Neural cell (in vitro differentiated cells): ENCODE results near the gene GNG12. TPM values are rescaled to one million over a fixed set of nuclear protein-coding genes. Genes with fewer than 3 reads are reported as not detected.

ENCODE experiments used
- H2AFZ ChIP-seq: fragments of 200-600, 300-800 bp; sonication (generic), shearing (Covaris generic); 2 replicates; pipeline ENCODE4 v1.6.0; 2014; ENCODE audit warnings: low read depth, mild to moderate bottlenecking, antibody characterized with exemption, low read length, moderate library complexity
- H3F3A ChIP-seq: fragments of 200-600 bp; shearing (Covaris generic); 2 replicates; pipeline ENCODE4 v1.6.1; 2016; ENCODE audit warnings: mild to moderate bottlenecking, moderate library complexity, mixed read lengths, antibody characterized with exemption, low read length; ENCODE audit not compliant: insufficient read depth, poor library complexity, severe bottlenecking
- H3K27ac ChIP-seq: fragments of 200-600, 300-800 bp; sonication (generic), shearing (Covaris generic); 2 replicates; pipeline ENCODE4 v1.5.1; 2014; ENCODE audit warnings: mild to moderate bottlenecking, low read length, moderate library complexity
- H3K27me3 ChIP-seq: fragments of 300-800, 200-600 bp; sonication (generic), shearing (Covaris generic); 2 replicates; pipeline ENCODE4 v1.6.0; 2014; ENCODE audit warnings: mild to moderate bottlenecking, low read depth, low read length, moderate library complexity; ENCODE audit not compliant: insufficient read depth
- H3K36me3 ChIP-seq: fragments of 300-800, 200-600 bp; sonication (generic), shearing (Covaris generic); 2 replicates; pipeline ENCODE4 v1.5.1; 2014; ENCODE audit warnings: mild to moderate bottlenecking, antibody characterized with exemption, low read length, moderate library complexity; ENCODE audit not compliant: insufficient read depth
- H3K4me2 ChIP-seq: fragments of 300-800, 200-600 bp; sonication (generic), shearing (Covaris generic); 2 replicates; pipeline ENCODE4 v1.6.0; 2014; ENCODE audit warnings: mild to moderate bottlenecking, low read length
- H3K4me3 ChIP-seq: fragments of 300-800, 200-600 bp; sonication (generic), shearing (Covaris generic); 2 replicates; pipeline ENCODE4 v1.5.1; 2014; ENCODE audit warnings: mild to moderate bottlenecking, low read length, moderate library complexity
- H3K79me2 ChIP-seq: fragments of 200-600 bp; shearing (Covaris generic); replicated peaks from 2 replicates; pipeline ENCODE4 v1.6.0; 2014; ENCODE audit warnings: mild to moderate bottlenecking, low read length, moderate library complexity; ENCODE audit not compliant: insufficient read depth
- H3K9ac ChIP-seq: fragments of 300-800, 200-600 bp; sonication (generic), shearing (Covaris generic); 2 replicates; pipeline ENCODE4 v1.6.1; 2016; ENCODE audit warnings: mild to moderate bottlenecking, low read length, mixed read lengths
- H3K9me2 ChIP-seq: fragments of 200-600 bp; shearing (Covaris generic); 2 replicates; pipeline ENCODE4 v1.6.1; 2016; ENCODE audit warnings: mild to moderate bottlenecking, low read length, mixed read lengths; ENCODE audit not compliant: insufficient read depth
- H3K9me3 ChIP-seq: fragments of 200-600, 300-800 bp; sonication (generic), shearing (Covaris generic); 2 replicates; pipeline ENCODE4 v1.6.1; 2016; ENCODE audit warnings: mild to moderate bottlenecking, mixed run types, low read length, moderate library complexity, mixed read lengths
- H4K20me1 ChIP-seq: fragments of 200-600 bp; shearing (Covaris generic); 2 replicates; pipeline ENCODE4 v1.6.1; 2016; ENCODE audit warnings: mild to moderate bottlenecking, mixed run types; ENCODE audit not compliant: insufficient read depth
- CTCF ChIP-seq: fragments of 450-650 bp; IDR thresholded peaks from 2 replicates; pipeline ENCODE4 v1.5.1; 2014; ENCODE audit warnings: antibody characterized with exemption, mild to moderate bottlenecking, moderate library complexity; ENCODE audit not compliant: poor library complexity, severe bottlenecking
- EP300 ChIP-seq: fragments of 450-650 bp; conservative IDR thresholded peaks from 2 replicates; pipeline ENCODE4 v1.6.1; 2014; ENCODE audit warnings: antibody characterized with exemption, mild to moderate bottlenecking, moderate library complexity; ENCODE audit not compliant: poor library complexity, severe bottlenecking
- EZH2 ChIP-seq: fragments of 200-600, 300-800 bp; shearing (Covaris generic), sonication (generic); IDR thresholded peaks from 2 replicates; pipeline ENCODE4 v1.6.1; 2014; ENCODE audit warnings: antibody characterized with exemption, low read length, borderline replicate concordance, mild to moderate bottlenecking; ENCODE audit not compliant: insufficient read depth, poor library complexity, severe bottlenecking
- MXI1 ChIP-seq: fragments of 450-650 bp; conservative IDR thresholded peaks from 2 replicates; pipeline ENCODE4 v1.6.1; 2014; ENCODE audit warnings: antibody characterized with exemption, mild to moderate bottlenecking; ENCODE audit not compliant: poor library complexity, severe bottlenecking
- POLR2AphosphoS5 ChIP-seq: IDR thresholded peaks from 2 replicates; pipeline ENCODE4 v1.6.1; 2012
- RAD21 ChIP-seq: fragments of 450-650 bp; conservative IDR thresholded peaks from 2 replicates; pipeline ENCODE4 v1.6.1; 2014; ENCODE audit warnings: antibody characterized with exemption, mild to moderate bottlenecking, moderate library complexity
- REST ChIP-seq: IDR thresholded peaks from 2 replicates; pipeline ENCODE4 v1.6.1; 2012; ENCODE audit warnings: borderline replicate concordance
- SMC3 ChIP-seq: fragments of 450-650 bp; conservative IDR thresholded peaks from 2 replicates; pipeline ENCODE4 v1.6.1; 2014; ENCODE audit warnings: antibody characterized with exemption, mild to moderate bottlenecking, moderate library complexity; ENCODE audit not compliant: poor library complexity
- TAF1 ChIP-seq: IDR thresholded peaks from 2 replicates; pipeline ENCODE4 v1.6.1; 2012; ENCODE audit warnings: low read depth
- polyA plus RNA-seq: library from polyadenylated mRNA; depleted of rRNA; stranded (reverse); fragments of >200 nt; gene quantifications from 2 replicates; pipeline ENCODE4 v1.2.3, GENCODE V29; 2014

Gene GNG12
- polyA plus RNA-seq, 1 donor from 2014 or later, result 0.35 TPM

GRCh38 chr1:67749263-67749843, 83.9 kb downstream of the GNG12 start:
- no peak for TF ChIP-seq EP300
- no peak for TF ChIP-seq CTCF
- TF ChIP-seq RAD21, result no peak
- TF ChIP-seq TAF1, result no peak
- TF ChIP-seq POLR2AphosphoS5, result no peak
- TF ChIP-seq SMC3, result no peak
- no peak for TF ChIP-seq EZH2
- TF ChIP-seq MXI1, result no peak
- TF ChIP-seq REST, result no peak
- no peaks in the 10 kb centered on the region for H3K27me3 ChIP-seq
- H3F3A ChIP-seq, result no peaks in the 10 kb centered on the region
- no peak overlapping the region for H3K9ac ChIP-seq
- H3K9me2 ChIP-seq, result no peaks in the 10 kb centered on the region
- H3K36me3 ChIP-seq, result no peaks in the 10 kb centered on the region
- H4K20me1 ChIP-seq, result no peaks in the 10 kb centered on the region
- no peak overlapping the region for H2AFZ ChIP-seq
- H3K4me2 ChIP-seq, result no peak overlapping the region
- no peak overlapping the region for H3K27ac ChIP-seq
- H3K79me2 ChIP-seq, result no peaks in the 10 kb centered on the region
- H3K4me3 ChIP-seq, result no peak overlapping the region
- no peaks in the 10 kb centered on the region for H3K9me3 ChIP-seq

- Histone ChIP-seq H3K9ac (no peak overlapping the region), H3K79me2 (no peaks in the 10 kb centered on the region), H2AFZ (no peak overlapping the region), H4K20me1 (no peaks in the 10 kb centered on the region), H3F3A (no peaks in the 10 kb centered on the region), H3K27me3 (no peaks in the 10 kb centered on the region), H3K9me2 (no peaks in the 10 kb centered on the region), H3K4me2 (no peak overlapping the region), H3K27ac (no peak overlapping the region), H3K4me3 (no peak overlapping the region), H3K36me3 (no peaks in the 10 kb centered on the region), H3K9me3 (no peaks in the 10 kb centered on the region)
- TF ChIP-seq MXI1 (no peak), TAF1 (no peak), RAD21 (no peak), REST (no peak), EZH2 (no peak), EP300 (no peak), SMC3 (no peak), POLR2AphosphoS5 (no peak), CTCF (no peak)
Measured at GRCh38 chr1:67748630-67749029, 84.6 kb downstream of the GNG12 start.
